Measurements from ENCODE around the gene ZCCHC2. TPM values are rescaled to one million over a fixed set of nuclear protein-coding genes. Genes with fewer than 3 reads are reported as not detected.

The ZCCHC2 gene
- total and polyA plus RNA-seq, 2 donors (not counting 3 experiments of a cell fraction or from before 2014, with no cell fraction given) = 16.2 to 27.2 TPM

GRCh38 chr18:62522178-62522503, 684 bp upstream of the ZCCHC2 start:
- POLR2A ChIA-PET = interaction anchor here (0.6 to 1.8 kb wide), 3 partner anchors 71 to 299 kb away, joined by 3 to 9 read pairs (median 4); no protein-coding TSS in a partner anchor
- H3K27me3 ChIP-seq (ENCODE audit: control insufficient read depth in 2 of 2, insufficient read depth in 2 of 2, low read length in 2 of 2) = no peaks in the 10 kb centered on the region
- CTCF ChIA-PET = interaction anchor here (0.7 to 5.1 kb wide), 13 partner anchors 10 to 200 kb away, joined by 3 to 60 read pairs (median 5); no protein-coding TSS in a partner anchor
- peaks cover 24% of the 10 kb centered on the region for H3K4me1 ChIP-seq (ENCODE audit: control insufficient read depth, extremely low read depth, insufficient read depth, low read length)
- DNase-seq (ENCODE audit: low read depth, low spot score) (no peak), FAIRE-seq (no peak)
- no peak for TF ChIP-seq CTCF (IDR thresholded peaks at IDR 0.05; ENCODE audit: extremely low read depth in 1 of 2, insufficient read depth in 1 of 2, low read depth in 1 of 2, low read length in 2 of 2)
- TF ChIP-seq JUN (IDR thresholded peaks at IDR 0.05; ENCODE audit: borderline replicate concordance, insufficient read depth, insufficient read length, low read depth) = no peak
- H3K9me3 ChIP-seq (replicated peaks; ENCODE audit: control insufficient read depth, insufficient read depth, low read length) = no peaks in the 10 kb centered on the region
- peak overlapping the region; percentile 94 for H3K27ac ChIP-seq (ENCODE audit: insufficient read depth, low read depth, low read length)
- dilution Hi-C loops (cut with MboI; ENCODE audit: extremely low pct_ligation_motif_present, low sequenced_read_pairs) = no loop called here
- intact Hi-C loops (cut with micrococcal nuclease) = loop anchor here (1.0 to 5.0 kb wide), 6 partner anchors 37 to 335 kb away; partner anchors contain the start of genes PHLPP1, PIGN and RELCH
- BruUV-seq (replicated peaks) = no TSS peak
- peaks cover 33% of the 10 kb centered on the region for H3K79me2 ChIP-seq (ENCODE audit: control insufficient read depth, insufficient read depth, low read length)
- peak overlapping the region; percentile 93 for H3K9ac ChIP-seq (replicated peaks; ENCODE audit: extremely low read depth, insufficient read depth, low read length)
- H3K36me3 ChIP-seq (ENCODE audit: control insufficient read depth in 2 of 2, extremely low read depth in 1 of 2, insufficient read depth in 2 of 2, low read length in 2 of 2) = no peaks in the 10 kb centered on the region
- H3K9me1 ChIP-seq (replicated peaks; ENCODE audit: control insufficient read depth, extremely low read depth, insufficient read depth, low read length) = no peaks in the 10 kb centered on the region
- peak overlapping the region; percentile 98 for H2AFZ ChIP-seq (ENCODE audit: low read depth, low read length)
- H3K4me3 ChIP-seq (replicated peaks in 1 of 3; ENCODE audit: insufficient read depth in 1 of 3, low read depth in 1 of 3, low read length in 3 of 3) = peak overlapping the region; percentile 85 to 98 (median 96)
- peaks cover 3% of the 10 kb centered on the region for H4K20me1 ChIP-seq (replicated peaks; ENCODE audit: control insufficient read depth, extremely low read depth, insufficient read depth, low read length)
- H3K4me2 ChIP-seq (ENCODE audit: insufficient read depth, low read length) = peak overlapping the region; percentile 99

GRCh38 chr18:62523255-62523588, 397 bp downstream of the ZCCHC2 start:
- H3K9me1 ChIP-seq (replicated peaks; ENCODE audit: control insufficient read depth, extremely low read depth, insufficient read depth, low read length) = no peaks in the 10 kb centered on the region
- peak overlapping the region; percentile 93 for H3K9ac ChIP-seq (replicated peaks; ENCODE audit: extremely low read depth, insufficient read depth, low read length)
- no peaks in the 10 kb centered on the region for H3K27me3 ChIP-seq (ENCODE audit: control insufficient read depth in 2 of 2, insufficient read depth in 2 of 2, low read length in 2 of 2)
- peaks cover 30% of the 10 kb centered on the region for H3K4me1 ChIP-seq (ENCODE audit: control insufficient read depth, extremely low read depth, insufficient read depth, low read length)
- H3K27ac ChIP-seq (ENCODE audit: insufficient read depth, low read depth, low read length) = peak overlapping the region; percentile 94
- H3K36me3 ChIP-seq (ENCODE audit: control insufficient read depth in 2 of 2, extremely low read depth in 1 of 2, insufficient read depth in 2 of 2, low read length in 2 of 2) = no peaks in the 10 kb centered on the region
- dilution Hi-C loops (cut with MboI; ENCODE audit: extremely low pct_ligation_motif_present, low sequenced_read_pairs) = no loop called here
- intact Hi-C loops (cut with micrococcal nuclease) = loop anchor here (2.0 to 5.0 kb wide), 2 partner anchors 188 to 194 kb away; partner anchors contain the start of gene PHLPP1
- POLR2A ChIA-PET = interaction anchor here (1.4 to 1.8 kb wide), 2 partner anchors 72 to 86 kb away, joined by 4 to 9 read pairs; no protein-coding TSS in a partner anchor
- TF ChIP-seq JUN (IDR thresholded peaks at IDR 0.05; ENCODE audit: borderline replicate concordance, insufficient read depth, insufficient read length, low read depth) (no peak), POLR2A (IDR thresholded peaks at IDR 0.05; ENCODE audit: low read depth, low read length) (no peak), POLR2AphosphoS5 (IDR thresholded peaks at IDR 0.05; ENCODE audit: insufficient read depth, low read depth, low read length) (no peak), GATA2 (IDR thresholded peaks at IDR 0.05; ENCODE audit: insufficient read depth, insufficient read length, low read depth, low read length) (no peak), CTCF (IDR thresholded peaks at IDR 0.05; ENCODE audit: extremely low read depth in 1 of 2, insufficient read depth in 1 of 2, low read depth in 1 of 2, low read length in 2 of 2) (no peak), FOS (IDR thresholded peaks at IDR 0.05; ENCODE audit: borderline replicate concordance, insufficient read depth, low read length) (no peak), MYC (IDR thresholded peaks at IDR 0.05; ENCODE audit: low read depth, low read length) (no peak), EZH2 (IDR thresholded peaks at IDR 0.05; ENCODE audit: borderline replicate concordance, low read depth, low read length, severe bottlenecking) (no peak), MAX (IDR thresholded peaks at IDR 0.05; ENCODE audit: insufficient read depth, insufficient read length) (no peak)
- peaks cover 44% of the 10 kb centered on the region for H3K79me2 ChIP-seq (ENCODE audit: control insufficient read depth, insufficient read depth, low read length)
- no TSS peak for BruUV-seq (replicated peaks)
- H4K20me1 ChIP-seq (replicated peaks; ENCODE audit: control insufficient read depth, extremely low read depth, insufficient read depth, low read length) = peaks cover 3% of the 10 kb centered on the region
- CTCF ChIA-PET = interaction anchor here (0.6 to 5.1 kb wide), 11 partner anchors 13 to 102 kb away, joined by 3 to 60 read pairs (median 6); no protein-coding TSS in a partner anchor
- peak overlapping the region in 1 of 3 experiments; percentile 85 for H3K4me3 ChIP-seq (replicated peaks in 1 of 3; ENCODE audit: insufficient read depth in 1 of 3, low read depth in 1 of 3, low read length in 3 of 3)
- no peaks in the 10 kb centered on the region for H3K9me3 ChIP-seq (replicated peaks; ENCODE audit: control insufficient read depth, insufficient read depth, low read length)
- no peak overlapping the region for H3K4me2 ChIP-seq (ENCODE audit: insufficient read depth, low read length)
- no peak for FAIRE-seq
- H2AFZ ChIP-seq (ENCODE audit: low read depth, low read length) = no peak overlapping the region
- no peak for DNase-seq (ENCODE audit: low read depth, low spot score)

Measured in endothelial cell of umbilical vein (primary cell).